GM10266 (cell line): ENCODE data around the gene CERS6.

Source experiments
- DNase-seq: peaks from one replicate; pipeline ENCODE4 v3.0.0; 2012; ENCODE audit errors: extremely low spot score
- TF ChIP-seq, protein P1 (sequence below): IDR thresholded peaks from 2 replicates; pipeline ENCODE4 v1.5.1; 2012; ENCODE audit warnings: mild to moderate bottlenecking, low read depth; ENCODE audit not compliant: control insufficient read depth, insufficient read depth; ENCODE audit errors: missing control alignments

The CERS6 gene

DNA sequence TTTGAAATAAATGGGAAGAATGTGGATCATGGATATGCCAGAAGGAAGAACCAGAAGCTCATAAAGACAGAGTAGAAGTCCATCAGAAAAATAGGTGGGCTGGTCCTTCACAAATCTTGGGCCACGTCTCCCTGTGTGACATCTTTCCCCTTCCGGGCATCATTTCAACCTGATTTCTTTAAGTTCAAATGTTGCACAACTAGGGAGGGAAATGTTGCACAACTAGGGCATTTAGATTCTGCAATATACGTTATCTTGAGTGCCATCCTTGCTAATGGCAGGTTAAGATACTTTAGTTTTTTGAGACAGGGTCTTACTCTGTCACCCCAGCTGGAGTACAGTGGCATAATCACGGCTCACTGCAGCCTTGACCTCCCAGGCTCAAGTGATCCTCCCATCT, 129.6 kb downstream of the CERS6 start:
- DNase-seq: no peak
- TF ChIP-seq, protein P1, sequence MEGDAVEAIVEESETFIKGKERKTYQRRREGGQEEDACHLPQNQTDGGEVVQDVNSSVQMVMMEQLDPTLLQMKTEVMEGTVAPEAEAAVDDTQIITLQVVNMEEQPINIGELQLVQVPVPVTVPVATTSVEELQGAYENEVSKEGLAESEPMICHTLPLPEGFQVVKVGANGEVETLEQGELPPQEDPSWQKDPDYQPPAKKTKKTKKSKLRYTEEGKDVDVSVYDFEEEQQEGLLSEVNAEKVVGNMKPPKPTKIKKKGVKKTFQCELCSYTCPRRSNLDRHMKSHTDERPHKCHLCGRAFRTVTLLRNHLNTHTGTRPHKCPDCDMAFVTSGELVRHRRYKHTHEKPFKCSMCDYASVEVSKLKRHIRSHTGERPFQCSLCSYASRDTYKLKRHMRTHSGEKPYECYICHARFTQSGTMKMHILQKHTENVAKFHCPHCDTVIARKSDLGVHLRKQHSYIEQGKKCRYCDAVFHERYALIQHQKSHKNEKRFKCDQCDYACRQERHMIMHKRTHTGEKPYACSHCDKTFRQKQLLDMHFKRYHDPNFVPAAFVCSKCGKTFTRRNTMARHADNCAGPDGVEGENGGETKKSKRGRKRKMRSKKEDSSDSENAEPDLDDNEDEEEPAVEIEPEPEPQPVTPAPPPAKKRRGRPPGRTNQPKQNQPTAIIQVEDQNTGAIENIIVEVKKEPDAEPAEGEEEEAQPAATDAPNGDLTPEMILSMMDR: no peak

DNA sequence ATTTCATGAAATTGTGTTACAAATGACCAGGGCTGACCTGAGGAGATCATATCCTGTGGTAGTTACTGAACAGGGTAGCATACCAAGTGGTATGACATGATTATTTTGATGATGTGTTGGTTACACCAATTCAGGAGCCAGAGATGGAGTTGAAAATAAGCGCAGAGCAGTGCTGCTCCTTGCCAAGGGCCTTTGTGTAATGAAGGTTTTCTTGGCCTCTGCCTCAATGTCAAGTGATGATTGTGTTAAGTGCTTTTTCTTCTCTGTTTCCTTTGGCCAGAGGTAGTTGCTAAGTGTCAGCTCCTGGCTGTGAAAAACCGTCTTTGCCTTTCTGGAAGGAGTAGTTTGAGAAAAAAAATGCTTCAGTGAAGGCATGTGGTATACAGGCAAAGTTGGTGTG, 131.2 kb downstream of the CERS6 start:
- TF ChIP-seq, protein P1: no peak
- DNase-seq: no peak

DNA sequence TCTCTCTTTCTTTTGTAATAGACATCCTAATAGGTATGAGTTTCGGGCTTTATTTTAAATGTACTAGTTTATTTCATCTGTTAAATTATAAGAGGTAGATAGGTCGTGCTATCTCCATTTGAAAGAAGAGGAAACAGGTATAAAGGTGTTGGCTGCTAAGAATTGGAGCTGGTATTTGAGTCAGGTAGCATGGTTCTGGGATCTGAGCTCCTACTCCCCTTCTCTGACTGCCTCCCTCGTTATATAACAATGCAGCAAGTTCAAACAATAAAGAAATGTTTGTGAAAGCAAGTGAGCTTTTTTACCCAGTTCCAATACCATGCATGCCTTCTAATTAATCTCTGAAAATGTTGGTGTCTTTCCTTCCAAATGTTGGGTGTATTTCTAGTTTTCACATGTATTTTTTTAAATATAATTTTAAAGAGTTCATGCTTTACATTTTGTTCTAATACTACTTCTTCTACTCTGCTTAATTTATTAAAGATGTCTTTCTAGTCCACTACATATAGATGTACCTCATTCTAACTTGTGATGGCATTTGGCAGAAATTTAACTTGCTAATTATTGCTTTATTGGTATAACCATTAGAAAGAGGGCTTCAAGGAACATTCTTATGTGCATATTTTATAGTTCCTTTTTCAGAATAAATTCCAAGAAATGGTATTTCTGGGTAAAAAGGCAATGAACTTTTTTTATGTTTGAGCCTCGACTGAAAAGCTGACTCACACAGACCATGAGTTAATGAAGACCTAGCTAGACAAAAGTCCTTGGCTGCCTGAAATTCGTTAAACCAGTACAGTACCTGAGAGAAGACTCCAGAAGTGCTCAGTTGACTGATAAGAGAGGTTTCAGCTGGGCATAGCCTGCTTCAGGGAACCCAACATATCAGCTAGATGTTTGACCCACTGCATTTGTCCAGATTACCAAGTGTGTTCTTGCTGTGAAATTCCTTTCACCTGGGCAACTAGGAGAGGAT, 133.5 kb downstream of the CERS6 start:
- TF ChIP-seq, protein P1: no peak
- no peak for DNase-seq

DNA sequence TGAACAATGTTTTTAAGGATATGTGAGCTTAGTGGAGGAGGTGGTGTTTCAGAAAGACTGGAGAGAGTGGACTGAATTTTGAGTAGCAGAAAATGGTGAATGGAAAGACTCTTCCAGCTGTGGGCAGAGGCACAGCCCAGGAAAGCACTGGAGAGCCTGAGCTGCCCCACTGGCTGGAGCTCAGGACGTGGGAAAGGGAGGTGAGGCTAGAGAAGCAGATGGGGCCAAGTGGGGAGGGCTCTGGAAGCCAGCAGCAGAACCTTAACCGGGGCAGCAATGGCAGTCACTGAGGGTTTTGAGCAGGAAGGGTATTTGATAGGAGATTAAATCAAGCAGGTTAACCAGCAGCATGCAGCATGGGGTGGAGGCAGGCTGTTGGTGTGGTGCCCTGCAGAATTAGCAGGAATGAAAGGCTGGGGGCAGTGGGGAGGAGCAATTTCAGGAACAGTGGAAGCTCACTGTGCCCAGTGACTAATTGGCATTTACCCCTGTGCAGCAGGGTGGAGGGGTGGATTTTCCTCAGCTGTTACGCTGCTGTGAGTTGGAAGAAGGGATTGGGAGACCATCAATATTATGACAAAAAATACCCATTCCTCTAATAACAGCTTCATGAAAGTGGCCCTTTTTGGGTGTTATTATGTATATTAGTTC, 136.2 kb downstream of the CERS6 start:
- TF ChIP-seq, protein P1: no peak
- no peak for DNase-seq

DNA sequence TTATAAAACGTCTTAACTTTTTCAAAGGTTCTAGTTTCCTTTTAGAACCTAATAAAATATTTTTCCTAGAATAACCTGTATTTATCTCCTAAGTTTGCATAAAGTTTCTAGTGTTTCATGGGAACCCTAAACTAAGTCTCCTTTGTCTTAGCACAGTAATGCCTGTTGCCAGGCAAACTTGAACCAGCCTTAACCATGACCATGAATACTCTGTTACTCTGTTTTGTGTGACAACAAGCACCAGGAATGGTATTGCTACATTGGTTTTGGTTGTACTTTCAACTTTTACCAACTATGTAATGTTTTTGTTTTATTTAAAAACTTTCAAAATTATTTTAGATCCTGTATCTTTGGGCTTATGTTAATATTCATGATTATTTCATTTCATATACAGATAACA, 137.6 kb downstream of the CERS6 start:
- DNase-seq: no peak
- TF ChIP-seq, protein P1: no peak

DNA sequence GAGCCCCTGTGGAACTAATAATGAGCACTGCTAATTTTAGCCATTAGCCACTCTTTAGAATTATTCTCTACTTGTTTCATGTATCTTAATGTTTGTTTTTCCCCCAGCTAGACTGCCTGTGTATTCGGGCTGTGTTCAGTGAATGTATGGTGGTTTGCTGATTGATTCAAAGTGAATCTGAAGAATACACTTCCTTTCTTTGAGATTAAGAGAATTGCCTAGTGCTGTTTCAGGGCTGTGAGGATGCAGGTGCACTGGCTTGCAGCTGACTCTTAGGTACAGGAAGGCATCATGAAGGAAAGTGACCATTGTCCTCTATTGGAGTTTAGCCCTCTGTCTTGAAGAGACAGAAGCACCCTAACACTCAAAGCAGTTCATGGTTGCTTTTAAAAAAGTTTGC, 138.7 kb downstream of the CERS6 start:
- TF ChIP-seq, protein P1: no peak
- peak; percentile 22 for DNase-seq
